IPS DF 4.7 (cell line): ENCODE results near the gene MBD3L3.
"Not testable (repeated sequence)": the region's sequence is repeated elsewhere in the genome, so short reads cannot be mapped to it uniquely, and the experiment has no call there.

Experiments used
- DNase-seq: peaks from one replicate; pipeline ENCODE4 v3.0.0-alpha.2; 2013; ENCODE audit warnings: low spot score; ENCODE audit errors: extremely low read depth

The MBD3L3 gene

DNA sequence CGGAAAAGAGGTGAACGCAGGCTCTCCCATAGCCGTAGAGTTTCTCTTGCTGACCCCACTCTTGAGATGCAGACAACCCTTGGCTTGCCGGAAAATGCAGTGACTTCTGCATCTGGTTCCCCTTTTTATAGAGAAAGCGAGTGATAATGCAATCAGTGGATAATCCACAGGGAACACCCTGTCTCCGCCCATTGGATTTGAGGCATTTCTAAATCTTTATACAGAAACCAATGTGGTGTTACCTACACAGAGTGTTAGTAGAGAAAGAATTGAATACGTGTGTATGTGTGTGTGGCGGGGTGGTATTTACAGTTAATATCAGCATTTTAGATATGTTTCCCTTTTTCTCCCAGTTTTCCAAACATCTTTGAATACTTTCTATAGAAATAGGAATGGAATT lies at the start of gene MBD3L3:
MBD3L3 (minus strand) TSS at position 101 of the 400 bp plus-strand sequence; CDS start at position 30, 71 bp downstream.
- not testable (repeated sequence) for DNase-seq

DNA sequence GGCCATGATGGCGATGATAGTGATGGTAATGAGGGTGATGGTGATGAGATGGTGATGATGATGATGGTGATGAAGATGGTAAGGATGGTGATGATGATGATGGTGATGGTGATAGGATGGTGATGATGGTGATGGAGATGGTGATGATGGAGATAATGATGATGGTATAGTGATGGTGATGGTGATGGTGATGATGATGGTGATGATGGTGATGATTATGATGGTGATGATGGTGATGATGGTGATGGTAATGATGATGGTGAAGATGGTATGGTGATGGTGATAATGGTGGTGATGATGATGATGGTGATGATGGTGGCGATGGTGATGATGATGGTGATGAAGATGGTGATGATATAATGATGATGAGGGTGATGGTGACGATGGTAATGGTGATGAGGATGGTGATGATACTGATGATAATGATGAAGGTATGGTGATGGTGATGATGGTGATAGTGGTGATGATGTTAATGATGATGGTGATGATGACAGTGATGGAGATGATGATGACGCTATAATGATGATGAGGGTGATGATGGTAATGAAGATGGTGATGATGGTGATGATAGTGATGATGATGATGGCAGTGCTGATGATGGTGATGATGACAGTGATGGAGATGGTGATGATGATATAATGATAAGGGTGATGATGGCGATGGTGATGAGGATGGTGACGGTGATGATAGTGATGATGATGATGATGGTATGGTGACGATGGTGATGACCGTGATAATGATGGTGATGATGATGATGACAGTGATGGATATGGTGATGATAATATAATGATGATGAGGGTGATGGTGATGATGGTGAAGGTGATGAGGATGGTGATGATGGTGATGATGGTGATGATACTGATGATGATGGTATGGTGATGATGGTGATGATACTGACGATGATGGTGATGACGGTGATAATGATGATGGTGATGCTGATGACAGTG lies 48.5 kb upstream of the MBD3L3 start:
- no peak for DNase-seq

DNA sequence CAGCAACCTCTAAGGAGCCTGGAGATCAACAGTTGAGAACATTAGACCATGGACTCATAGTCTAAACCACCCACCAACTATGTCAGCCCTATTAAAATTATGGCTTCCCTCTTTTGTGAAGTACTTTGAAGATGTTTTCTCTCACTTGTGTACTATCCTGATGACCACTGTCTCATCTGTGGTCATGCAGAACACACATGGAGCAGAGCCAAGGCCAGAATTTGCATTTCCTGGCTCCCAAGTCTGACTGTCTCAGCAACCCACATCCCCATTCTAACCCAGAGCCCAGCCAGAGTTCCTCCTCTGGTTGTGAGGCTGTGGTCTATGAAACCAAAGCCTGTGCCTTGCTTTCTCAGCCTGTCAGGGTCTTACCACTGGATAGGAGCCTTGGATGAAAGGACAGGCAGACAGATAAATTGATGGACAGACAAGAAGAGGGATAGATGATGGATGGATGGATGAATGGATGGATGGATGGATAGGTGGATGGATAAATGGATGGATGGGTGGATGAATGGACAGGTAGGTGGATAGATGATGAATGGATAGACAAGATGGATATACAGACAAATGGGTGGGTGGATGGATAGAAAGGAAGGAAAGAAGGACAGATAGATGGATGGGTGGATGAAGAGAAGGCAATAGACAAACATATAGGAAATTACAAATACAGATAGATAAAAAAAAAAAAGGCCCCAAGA lies 46.4 kb upstream of the MBD3L3 start:
- no peak for DNase-seq

DNA sequence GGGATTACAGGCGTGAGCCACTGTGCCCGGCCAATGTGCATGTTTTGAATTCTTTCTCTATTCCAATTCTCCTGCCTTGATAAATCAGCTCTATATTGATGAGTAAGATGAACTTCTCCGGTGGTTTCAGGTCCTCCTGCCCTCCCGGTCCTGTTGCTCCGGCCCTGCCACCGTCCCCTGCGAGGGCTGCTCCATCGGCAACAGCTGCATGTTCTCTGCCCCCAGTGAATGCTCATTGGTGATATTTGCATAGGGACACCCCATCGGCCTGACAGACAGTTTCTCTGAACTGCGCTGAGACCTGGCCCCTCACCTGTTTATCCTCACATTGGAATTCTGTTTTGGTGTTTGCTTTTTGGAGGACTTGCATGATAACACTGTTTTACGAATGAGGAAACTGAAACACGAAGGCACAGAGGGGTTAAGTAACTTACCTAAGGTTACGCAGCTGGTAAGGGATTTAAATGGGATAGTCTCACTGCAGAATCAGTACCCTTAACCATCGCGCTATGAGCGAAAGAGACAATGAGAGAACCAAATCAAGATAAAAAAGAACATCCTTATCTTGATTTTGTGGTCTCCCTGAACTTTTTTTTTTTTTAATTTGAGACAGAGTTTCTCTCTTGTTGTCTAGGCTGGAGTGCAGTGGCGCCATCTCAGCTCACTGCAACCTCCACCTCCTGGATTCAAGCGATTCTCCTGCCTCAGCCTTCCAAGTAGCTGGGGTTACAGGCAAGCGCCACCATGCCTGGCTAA lies 43.2 kb upstream of the MBD3L3 start:
- DNase-seq, result no peak

DNA sequence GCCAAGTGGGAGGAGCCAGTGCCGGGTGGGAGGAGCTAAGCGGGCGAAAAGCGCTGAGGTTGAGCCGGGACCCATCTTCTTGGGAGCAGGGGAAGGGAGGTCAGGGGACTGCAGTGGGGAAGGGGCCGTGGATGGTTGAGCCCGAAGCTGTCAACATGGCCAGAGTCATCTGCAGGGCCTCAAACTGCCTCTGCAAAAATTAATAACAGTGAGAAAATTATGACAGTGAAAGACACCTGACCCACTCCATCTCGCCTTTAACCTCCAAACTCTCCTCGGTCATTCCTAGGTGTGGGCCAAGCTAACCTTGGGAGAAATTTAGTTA lies 41.1 kb upstream of the MBD3L3 start:
- no peak for DNase-seq

DNA sequence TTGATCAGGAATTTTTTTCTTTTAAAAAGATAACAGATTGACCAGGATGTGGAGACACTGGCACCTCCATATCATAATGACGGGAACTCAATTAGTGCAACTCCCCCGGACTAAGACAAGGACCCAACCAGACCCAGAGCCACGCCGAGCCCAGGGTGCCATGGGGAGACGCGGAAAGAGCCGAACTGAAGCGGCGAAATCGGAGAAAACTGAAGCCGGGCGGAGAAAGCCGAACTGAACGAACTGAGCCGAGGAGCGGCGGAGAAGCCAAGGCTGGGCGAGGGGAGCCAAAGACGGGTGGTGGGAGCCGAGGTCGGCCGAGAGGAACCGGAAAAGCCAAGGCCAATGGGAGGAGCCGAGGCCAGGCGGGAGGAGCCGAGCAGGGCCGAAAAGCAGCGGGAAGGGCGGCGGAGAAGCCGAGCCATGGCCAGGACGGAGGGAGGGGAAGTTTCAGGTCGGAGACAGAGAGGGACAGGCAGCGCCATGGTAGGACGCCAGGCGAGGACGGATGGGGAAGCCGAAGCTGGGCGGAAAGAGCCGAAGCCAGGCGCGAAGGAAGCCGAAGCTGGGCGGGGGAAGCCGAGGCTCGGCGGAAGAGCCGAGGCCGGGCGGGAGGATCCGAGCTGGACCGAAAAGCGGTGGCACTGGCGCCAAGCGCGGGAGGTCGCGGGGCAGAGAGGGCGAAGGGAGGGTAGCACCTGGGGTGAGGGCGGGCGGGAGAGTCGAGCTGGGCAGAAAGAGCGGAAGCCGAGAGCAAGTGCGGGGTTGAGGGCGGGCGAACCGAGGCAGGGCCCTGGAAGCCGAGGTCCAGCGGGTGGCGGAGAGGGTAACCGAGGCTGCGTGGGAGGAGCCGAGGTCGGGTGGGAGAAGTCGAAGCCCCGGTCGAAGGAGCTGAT lies 40.5 kb upstream of the MBD3L3 start:
- no peak for DNase-seq

DNA sequence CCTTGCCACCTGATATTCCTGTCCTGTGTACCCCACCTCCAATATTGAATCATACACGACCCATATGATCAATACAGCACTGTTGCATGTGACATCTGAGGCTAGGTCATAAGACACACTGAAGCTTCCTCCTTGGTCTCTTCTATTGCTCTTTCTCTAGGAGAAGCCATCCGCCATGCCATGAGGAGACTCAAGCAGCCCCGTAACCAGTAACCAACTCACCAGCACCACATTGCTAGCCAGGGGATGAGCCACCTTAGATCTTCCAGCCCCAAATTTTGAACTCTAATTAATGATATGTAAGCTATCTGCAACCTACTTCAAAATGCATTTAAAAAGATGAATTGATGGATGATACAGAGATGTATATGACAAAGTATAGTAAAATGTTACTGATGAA lies 39.6 kb upstream of the MBD3L3 start:
- no peak for DNase-seq

DNA sequence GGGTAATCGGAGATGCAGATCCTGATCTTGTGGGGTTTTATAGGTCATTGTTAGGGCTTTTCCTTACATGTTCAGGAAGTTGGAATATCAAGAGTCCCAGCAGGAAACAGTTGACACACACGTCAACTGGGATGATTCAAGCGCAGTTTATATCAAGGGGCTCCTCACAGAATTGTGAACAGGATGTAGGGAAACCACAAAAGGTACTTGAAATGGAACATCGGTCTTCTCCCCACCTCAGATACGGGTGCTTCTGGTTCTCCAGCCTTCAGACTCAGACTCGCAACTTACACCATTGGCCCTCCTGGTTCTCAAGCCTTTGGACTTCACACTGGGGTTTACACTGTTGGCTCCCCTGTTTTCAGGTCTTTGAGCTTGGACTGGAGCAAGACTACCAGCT lies 30.5 kb upstream of the MBD3L3 start:
- DNase-seq, result no peak

DNA sequence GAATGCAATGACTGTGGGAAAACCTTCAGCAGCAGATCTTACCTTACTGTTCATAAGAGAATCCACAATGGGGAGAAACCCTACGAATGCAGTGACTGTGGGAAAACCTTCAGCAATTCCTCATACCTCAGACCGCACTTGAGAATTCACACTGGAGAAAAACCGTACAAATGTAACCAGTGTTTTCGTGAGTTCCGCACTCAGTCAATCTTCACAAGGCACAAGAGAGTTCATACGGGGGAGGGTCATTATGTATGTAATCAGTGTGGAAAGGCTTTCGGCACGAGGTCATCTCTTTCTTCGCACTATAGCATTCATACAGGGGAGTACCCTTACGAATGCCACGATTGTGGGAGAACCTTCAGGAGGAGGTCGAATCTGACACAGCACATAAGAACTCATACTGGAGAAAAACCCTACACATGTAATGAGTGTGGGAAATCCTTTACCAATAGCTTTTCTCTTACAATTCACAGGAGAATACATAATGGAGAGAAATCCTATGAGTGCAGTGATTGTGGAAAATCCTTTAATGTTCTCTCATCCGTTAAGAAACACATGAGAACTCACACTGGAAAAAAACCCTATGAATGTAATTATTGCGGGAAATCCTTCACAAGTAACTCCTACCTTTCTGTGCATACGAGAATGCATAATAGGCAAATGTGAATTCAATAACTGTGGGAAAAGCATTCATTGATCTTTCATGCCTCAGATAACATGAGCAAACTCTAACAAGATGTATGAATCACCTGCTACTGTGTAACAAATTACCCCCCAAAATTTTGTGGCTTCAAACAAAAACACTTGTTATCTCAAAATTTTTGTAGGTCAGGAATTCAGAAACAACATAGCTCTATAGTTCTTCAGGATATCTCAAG lies 24.8 kb upstream of the MBD3L3 start:
- DNase-seq, result no peak

DNA sequence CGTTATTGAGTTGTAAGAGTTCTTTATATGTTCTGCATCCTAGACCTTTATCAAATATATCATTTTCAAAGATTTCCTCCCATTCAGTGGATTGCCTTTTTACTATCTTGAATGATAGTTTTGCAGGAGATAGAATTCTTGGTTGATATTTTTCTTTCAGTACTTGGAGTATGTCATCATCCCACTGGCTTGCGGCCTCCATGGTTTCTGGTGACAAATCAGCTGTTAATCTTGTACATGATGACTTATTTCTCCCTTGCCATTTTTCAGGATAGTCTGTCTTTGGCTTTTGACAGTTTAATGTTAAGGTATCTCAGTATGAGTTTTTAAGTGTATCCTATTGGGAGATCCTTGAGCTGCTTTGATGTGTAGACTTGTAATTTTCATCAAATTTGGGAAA lies 19.5 kb upstream of the MBD3L3 start:
- DNase-seq, result no peak

DNA sequence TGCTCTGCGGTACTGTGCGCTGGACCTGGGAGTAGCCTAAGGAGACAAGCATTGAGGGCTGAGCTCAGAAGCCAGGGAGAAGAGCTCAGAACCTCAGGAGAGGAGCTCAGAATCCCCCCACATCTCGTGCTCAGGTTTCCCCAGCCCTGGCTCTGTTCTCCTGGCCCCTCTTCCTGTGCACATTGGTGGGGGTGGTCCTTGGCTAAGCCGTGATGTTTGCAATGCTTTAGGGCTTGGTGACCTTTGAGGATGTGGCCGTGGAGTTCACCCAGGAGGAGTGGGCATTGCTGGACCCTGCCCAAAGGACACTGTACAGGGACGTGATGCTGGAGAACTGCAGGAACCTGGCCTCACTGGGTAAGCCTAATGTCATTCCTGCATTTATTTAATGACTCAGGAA lies 17.7 kb upstream of the MBD3L3 start:
- DNase-seq, result no peak

DNA sequence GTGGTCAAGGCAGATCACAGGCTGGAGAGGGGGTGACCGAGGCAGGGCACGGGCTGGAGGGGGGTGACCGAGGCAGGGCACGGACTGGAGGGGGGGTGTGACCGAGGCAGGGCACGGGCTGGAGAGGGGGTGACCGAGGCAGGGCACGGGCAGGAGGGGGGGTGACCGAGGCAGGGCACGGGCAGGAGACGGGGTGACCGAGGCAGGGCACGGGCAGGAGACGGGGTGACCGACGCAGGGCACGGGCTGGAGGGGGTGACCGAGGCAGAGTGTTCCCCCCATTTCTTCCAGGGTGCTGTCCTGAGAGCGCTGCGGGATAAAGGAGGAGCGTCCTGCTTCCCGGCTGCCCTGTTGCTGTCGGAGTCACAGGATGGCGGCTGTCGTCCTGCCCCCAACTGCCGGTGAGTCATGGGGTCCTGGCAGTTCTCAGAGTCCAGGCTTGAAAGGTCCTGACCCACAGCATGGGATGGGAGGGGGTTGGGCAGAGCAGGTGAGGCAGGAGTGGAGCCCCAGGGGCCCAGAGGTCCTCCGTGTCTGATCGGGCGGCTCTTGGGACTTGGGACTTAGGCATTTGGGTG lies 16.3 kb upstream of the MBD3L3 start:
- DNase-seq, result no peak

DNA sequence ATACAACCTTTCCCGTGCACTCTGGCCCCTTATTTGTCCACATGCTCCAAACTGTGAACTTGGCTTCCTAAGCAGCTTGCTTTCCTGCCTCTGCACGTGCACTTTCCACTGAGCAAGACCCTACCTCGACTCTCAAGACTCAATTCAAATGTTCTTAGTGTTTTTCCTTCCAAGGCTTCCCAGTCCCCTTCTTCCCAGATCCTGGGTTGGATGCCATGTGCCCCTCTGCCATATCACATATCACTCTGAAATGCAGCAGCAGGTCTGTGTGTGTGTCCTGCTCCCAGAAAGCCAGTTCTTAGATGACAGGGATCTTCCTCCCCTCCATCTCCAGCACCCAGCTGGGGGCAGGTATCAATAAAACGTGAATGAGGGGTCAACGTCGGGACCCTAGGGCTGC lies 14.1 kb upstream of the MBD3L3 start:
- DNase-seq, result no peak

DNA sequence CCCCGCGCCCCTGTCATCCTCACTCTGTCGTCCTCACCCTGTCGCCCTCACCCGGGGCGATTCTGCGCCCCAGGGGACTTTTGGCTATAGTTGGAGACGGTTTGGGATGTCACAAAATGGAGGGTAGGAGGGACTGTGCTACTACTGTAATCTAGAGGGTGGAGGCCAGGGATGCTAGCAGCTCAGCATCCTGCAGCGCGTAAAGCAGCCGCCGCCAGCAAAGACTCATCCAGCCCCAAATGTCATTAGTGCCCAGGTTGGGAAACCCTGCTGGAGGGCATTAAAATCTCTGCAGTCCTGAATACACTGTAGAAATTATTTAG lies 11.4 kb upstream of the MBD3L3 start:
- no peak for DNase-seq

DNA sequence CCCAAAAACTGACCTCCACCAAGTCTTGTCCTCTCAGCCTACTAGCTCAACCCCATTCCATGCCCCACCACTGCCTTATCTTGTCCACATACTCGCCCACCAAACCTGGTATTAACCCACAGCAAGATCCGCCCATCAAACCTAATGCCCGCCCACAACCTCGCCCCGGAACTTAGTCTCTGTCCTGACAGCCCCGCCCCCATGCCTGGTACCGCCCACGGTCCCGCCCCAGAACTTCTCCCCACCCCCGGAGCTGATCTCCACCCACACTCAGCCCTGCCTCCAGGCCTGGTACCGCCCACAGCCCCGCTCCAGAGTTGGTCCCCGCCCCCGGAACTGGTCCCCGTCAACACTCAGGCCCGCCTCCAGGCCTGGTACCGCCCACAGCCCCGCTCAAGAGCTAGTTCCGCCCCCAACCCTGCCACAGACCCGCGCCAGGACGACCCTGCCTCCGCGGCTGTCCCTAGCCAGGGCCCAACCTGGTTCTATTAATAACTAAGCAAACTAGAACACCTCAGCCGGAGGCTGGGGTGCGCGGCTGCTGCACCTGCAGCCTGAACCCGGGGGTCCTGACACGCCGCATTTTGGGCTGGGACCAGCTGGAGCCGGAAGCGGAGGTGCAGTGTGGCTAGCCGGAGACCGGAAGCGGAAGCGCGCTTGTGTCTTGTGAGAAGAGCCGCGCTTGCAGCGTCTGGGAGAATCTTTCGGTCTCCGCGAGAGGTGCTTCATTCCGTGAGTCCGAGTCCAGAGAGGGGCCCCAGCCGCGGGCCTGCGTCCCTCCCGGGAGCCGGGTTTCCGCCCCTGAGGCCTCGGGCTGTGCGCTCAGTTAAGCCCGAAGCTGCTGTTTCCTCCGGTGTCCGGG lies 10.8 kb upstream of the MBD3L3 start, which contains the start of gene ZNF557:
ZNF557 (plus strand) TSS at position 662 of the 862 bp plus-strand sequence. CDS start 5,372 bp downstream, outside the sequence.
- peak; percentile 46 for DNase-seq

DNA sequence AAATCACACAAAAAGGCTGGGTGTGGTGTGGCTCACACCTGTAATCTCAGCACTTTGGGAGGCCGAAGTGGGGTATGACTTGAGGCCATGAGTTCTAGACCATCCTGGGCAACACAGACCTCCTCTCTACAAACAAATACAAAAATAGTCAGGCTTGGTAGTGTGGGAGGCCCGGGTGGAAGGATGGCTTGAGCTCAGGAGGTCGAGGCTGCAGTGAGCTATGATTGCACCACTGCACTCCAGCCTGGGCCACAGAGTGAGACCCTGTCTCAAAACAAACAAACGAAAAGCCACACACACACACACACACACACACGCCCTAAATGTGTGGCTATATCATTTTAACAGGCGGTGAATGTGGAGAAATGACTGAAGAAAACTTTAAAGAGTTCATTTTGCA lies 10.1 kb upstream of the MBD3L3 start:
- DNase-seq, result no peak

DNA sequence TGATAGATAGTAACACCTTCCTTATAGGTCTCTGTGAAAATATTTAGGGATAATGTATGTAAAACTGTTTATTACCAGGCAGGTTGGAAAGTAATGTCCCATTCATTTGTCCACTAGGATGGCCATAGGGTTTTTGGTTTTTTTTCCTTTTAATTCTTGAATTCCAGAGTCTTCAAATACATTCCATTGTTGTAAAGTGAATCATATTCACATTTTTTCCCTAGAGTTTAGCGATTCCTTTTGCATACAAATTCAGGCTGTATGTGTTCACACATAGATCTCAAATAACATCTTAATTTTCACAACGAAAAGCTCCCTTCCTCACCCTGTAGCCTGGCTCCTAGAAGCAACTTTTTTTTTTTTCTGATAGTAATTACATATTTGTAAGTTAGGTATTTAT lies 9.2 kb upstream of the MBD3L3 start:
- no peak for DNase-seq

DNA sequence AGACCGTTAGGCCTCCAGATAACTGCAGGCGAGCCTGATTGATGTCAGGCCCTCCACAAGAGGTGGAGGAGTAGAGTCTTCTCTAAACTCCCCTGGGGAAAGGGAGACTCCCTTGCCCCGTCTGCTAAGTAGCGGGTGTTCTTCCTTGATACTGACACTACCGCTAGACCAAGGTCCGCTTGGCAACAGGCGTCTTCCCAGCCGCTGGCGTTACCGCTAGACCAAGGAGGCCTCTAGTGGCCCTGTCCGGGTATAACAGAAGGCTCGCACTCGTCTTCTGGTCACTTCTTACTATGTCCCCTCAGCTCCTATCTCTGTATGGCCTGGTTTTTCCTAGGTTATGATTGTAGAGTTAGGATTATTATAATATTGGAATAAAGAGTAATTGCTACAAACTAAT lies 8.6 kb upstream of the MBD3L3 start:
- peak; percentile 25 for DNase-seq
